ENCODE data around the gene ENTHD1. TPM values are rescaled to one million over a fixed set of nuclear protein-coding genes. Genes with fewer than 3 reads are reported as not detected.

ENTHD1 gene
- total and polyA plus RNA-seq, 8 donors, result not detected

DNA sequence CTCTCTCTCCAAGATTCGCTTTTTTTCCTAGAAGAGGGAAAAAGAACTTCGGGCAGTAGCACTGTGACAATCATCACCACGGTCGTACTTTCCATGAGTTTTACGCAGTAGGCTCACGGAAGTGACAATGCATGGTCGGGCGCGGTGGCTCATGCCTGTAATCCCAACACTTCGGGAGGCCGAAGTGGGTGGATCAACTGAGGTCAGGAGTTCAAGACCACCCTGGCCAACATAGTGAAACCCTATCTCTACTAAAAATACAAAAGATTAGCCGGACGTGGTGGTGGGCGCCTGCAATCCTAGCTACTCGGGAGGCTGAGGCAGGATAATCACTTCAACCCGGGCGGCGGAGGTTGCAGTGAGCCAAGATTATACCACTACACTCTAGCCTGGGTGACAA is 30.7 kb upstream of the ENTHD1 start:
- H3K9me3 ChIP-seq, result no peaks in the 10 kb centered on the region

DNA sequence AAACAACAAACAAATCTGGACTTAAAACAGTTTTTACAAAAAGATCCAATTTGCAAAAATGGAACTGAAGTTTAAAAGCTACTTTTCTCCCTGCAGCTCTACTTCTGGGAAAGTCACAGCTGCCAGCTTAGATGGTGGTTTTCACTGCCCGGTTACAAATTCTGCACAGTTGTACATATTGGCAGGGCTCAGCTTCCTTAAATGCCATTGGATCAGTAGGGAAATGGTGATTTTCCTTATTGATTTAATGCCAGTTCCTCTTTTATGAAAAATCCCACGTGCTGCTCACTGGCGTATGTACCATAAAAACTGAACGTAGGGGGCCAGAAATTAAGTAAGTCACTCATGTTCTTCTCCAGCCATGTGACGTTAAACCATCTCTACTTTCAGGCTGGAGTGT is 30.1 kb upstream of the ENTHD1 start:
- peaks cover 0 to 20% (median 0%) of the 10 kb centered on the region in 3 donors for H3K27me3 ChIP-seq
- intact Hi-C loops (cut with DNase I; ENCODE audit: low total_unique reads), result no loop called here

More for the DNA sequence above, 30.7 kb upstream of the ENTHD1 start:
- Histone ChIP-seq H3K4me3 (no peak overlapping the region), H3K4me1 (peaks cover 0 to 43% (median 23%) of the 10 kb centered on the region in 4 donors), H3K27me3 (peaks cover 0 to 25% (median 0%) of the 10 kb centered on the region in 3 donors), H3K27ac (peak overlapping the region in 1 of 5 donors; percentile 36), H3K36me3 (no peaks in the 10 kb centered on the region)
- TF ChIP-seq, protein P1, sequence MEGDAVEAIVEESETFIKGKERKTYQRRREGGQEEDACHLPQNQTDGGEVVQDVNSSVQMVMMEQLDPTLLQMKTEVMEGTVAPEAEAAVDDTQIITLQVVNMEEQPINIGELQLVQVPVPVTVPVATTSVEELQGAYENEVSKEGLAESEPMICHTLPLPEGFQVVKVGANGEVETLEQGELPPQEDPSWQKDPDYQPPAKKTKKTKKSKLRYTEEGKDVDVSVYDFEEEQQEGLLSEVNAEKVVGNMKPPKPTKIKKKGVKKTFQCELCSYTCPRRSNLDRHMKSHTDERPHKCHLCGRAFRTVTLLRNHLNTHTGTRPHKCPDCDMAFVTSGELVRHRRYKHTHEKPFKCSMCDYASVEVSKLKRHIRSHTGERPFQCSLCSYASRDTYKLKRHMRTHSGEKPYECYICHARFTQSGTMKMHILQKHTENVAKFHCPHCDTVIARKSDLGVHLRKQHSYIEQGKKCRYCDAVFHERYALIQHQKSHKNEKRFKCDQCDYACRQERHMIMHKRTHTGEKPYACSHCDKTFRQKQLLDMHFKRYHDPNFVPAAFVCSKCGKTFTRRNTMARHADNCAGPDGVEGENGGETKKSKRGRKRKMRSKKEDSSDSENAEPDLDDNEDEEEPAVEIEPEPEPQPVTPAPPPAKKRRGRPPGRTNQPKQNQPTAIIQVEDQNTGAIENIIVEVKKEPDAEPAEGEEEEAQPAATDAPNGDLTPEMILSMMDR (IDR thresholded peaks at IDR 0.05), result no peak
- DNase-seq, result no peak
- intact Hi-C loops (cut with DNase I; ENCODE audit: low total_unique reads), result no loop called here
- 71 to 82% (median 77%) methylated on average over 18 of the region's 18 CpGs for WGBS, 5 donors

DNA sequence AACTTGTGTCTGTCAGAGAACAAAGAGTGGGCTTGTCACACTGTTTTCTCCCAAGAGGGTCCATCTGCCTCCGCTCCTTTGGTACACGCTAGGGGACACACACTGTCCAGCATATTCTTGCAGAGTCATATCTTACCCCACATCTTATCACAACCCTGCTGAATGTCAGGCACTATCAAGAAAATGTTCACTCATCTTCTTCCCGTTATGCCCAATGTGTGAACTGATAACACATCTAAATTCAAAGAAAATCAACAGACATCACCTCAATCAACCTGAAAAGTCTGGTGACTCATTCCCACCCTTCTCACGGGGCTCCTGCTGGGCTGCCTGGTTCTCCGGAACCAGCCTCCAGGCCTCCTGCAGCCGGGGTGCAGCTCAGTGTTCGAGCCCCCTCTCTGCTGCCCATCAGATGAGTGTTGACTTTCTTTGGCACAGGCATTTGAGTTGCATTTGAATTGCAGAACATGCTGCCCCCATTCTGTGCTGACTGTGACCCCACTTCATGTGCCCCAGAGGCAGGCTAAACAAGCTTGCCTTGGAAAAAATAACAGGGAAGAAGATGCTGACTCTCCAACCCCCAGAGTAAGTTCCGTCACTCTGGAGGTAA is 26.7 kb upstream of the ENTHD1 start:
- no peak for TF ChIP-seq EP300 (IDR thresholded peaks at IDR 0.05)
- TF ChIP-seq POLR2A (IDR thresholded peaks at IDR 0.05), result no peak
- no peak for TF ChIP-seq POLR2AphosphoS5 (IDR thresholded peaks at IDR 0.05)
- TF ChIP-seq, protein P1 (IDR thresholded peaks at IDR 0.05), result no peak
- peaks cover 0 to 30% (median 8%) of the 10 kb centered on the region in 4 donors for H3K4me1 ChIP-seq
- no peak for DNase-seq
- no peaks in the 10 kb centered on the region for H3K9me3 ChIP-seq
- no peak overlapping the region for H3K4me3 ChIP-seq
- peak overlapping the region in 2 of 5 donors; percentile 38 to 43 for H3K27ac ChIP-seq
- intact Hi-C loops (cut with DNase I; ENCODE audit: low total_unique reads), result no loop called here
- peaks cover 0 to 13% (median 0%) of the 10 kb centered on the region in 3 donors for H3K27me3 ChIP-seq
- no peaks in the 10 kb centered on the region for H3K36me3 ChIP-seq
- 62 to 69% (median 67%) methylated on average over 8 of the region's 8 CpGs for WGBS, 5 donors

More for the DNA sequence above, 30.1 kb upstream of the ENTHD1 start:
- DNase-seq, result no peak
- Histone ChIP-seq H3K9me3 (no peaks in the 10 kb centered on the region), H3K36me3 (no peaks in the 10 kb centered on the region), H3K27ac (peak overlapping the region in 1 of 5 donors; percentile 3), H3K4me1 (peaks cover 0 to 39% (median 20%) of the 10 kb centered on the region in 4 donors), H3K4me3 (no peak overlapping the region)
- TF ChIP-seq POLR2AphosphoS5 (IDR thresholded peaks at IDR 0.05) (no peak), POLR2A (IDR thresholded peaks at IDR 0.05) (no peak), EP300 (IDR thresholded peaks at IDR 0.05) (no peak)
- TF ChIP-seq, protein P1 (IDR thresholded peaks at IDR 0.05), result no peak
- 54 to 63% (median 57%) methylated on average over 5 of the region's 5 CpGs for WGBS, 5 donors

- peaks cover 0 to 8% (median 0%) of the 10 kb centered on the region in 3 donors for H3K27me3 ChIP-seq
- 36 to 53% (median 48%) methylated on average over 12 of the region's 12 CpGs for WGBS, 5 donors
- no peak overlapping the region for H3K4me3 ChIP-seq
- no peaks in the 10 kb centered on the region for H3K9me3 ChIP-seq
- peak overlapping the region in 3 of 5 donors; percentile 6 to 52 (median 46) for H3K27ac ChIP-seq
- H3K36me3 ChIP-seq, result no peaks in the 10 kb centered on the region
- no peak for TF ChIP-seq POLR2AphosphoS5 (IDR thresholded peaks at IDR 0.05)
- no peak for TF ChIP-seq POLR2A (IDR thresholded peaks at IDR 0.05)
- TF ChIP-seq, protein P1 (IDR thresholded peaks at IDR 0.05), result no peak
- TF ChIP-seq EP300 (IDR thresholded peaks at IDR 0.05), result no peak
- intact Hi-C loops (cut with DNase I; ENCODE audit: low total_unique reads), result no loop called here
- H3K4me1 ChIP-seq, result peaks cover 0 to 30% (median 5%) of the 10 kb centered on the region in 4 donors
- no peak for DNase-seq
Observed at GRCh38 chr22:39917776-39918495, 24.4 kb upstream of the ENTHD1 start.

Data from stomach (tissue), 9 donors.